Measurements from ENCODE around the gene ATPAF1. TPM values are rescaled to one million over a fixed set of nuclear protein-coding genes. Genes with fewer than 3 reads are reported as not detected.

Gene ATPAF1
- total RNA-seq, 1 donor from 2014 or later: 35.7 TPM

DNA sequence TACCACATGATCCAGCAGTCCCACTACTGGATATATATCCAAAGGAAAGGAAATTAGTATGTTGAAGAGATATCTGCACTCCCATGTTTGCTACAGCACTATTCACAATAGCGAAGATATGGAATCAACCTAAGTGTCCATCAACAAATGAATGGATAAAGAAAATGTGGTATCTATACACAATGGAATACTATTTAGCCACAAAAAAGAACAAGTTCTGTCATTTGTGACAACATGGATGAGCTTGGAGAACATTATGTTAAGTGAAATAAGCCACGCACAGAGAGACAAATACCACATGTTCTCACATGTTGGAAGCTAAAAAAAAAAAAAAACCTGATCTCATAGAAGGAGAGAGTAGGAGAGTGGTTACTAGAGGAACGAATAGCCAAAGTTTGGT lies 17.7 kb downstream of the ATPAF1 start:
- DNase-seq (ENCODE audit: extremely low spot score, unreplicated experiment): no peak
- no peak overlapping the region for H3K27ac Mint-ChIP-seq (ENCODE audit: unreplicated experiment)
- peaks cover 56% of the 10 kb centered on the region for H3K36me3 Mint-ChIP-seq (ENCODE audit: unreplicated experiment)
- no peaks in the 10 kb centered on the region for H3K27me3 Mint-ChIP-seq (ENCODE audit: unreplicated experiment)
- no peak overlapping the region for H3K4me3 Mint-ChIP-seq (ENCODE audit: unreplicated experiment)
- TF ChIP-seq, protein P1, sequence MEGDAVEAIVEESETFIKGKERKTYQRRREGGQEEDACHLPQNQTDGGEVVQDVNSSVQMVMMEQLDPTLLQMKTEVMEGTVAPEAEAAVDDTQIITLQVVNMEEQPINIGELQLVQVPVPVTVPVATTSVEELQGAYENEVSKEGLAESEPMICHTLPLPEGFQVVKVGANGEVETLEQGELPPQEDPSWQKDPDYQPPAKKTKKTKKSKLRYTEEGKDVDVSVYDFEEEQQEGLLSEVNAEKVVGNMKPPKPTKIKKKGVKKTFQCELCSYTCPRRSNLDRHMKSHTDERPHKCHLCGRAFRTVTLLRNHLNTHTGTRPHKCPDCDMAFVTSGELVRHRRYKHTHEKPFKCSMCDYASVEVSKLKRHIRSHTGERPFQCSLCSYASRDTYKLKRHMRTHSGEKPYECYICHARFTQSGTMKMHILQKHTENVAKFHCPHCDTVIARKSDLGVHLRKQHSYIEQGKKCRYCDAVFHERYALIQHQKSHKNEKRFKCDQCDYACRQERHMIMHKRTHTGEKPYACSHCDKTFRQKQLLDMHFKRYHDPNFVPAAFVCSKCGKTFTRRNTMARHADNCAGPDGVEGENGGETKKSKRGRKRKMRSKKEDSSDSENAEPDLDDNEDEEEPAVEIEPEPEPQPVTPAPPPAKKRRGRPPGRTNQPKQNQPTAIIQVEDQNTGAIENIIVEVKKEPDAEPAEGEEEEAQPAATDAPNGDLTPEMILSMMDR (IDR thresholded peaks at IDR 0.05): no peak
- peaks cover 10% of the 10 kb centered on the region for H3K9me3 Mint-ChIP-seq (ENCODE audit: unreplicated experiment)
- peaks cover 3% of the 10 kb centered on the region for H3K4me1 Mint-ChIP-seq (ENCODE audit: unreplicated experiment)

DNA sequence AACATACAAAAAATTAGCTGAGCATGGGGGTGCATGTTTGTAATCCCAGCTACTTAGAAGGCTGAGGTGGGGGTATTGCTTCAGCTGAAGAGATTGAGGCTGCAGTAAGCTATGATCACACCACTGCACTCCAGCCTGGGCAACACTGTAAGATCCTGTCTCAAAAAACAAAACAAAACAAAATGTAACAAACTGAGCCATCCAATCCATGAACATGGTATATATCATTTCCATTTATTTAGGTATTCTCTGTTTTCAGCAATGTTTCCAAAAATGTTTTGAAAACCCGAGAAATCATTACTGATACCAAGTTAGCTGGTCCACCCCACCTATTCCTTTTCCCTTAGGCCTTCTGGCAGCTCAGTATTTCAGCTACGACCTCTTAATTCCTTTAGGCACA lies 18.4 kb downstream of the ATPAF1 start:
- H3K4me3 Mint-ChIP-seq (ENCODE audit: unreplicated experiment): no peak overlapping the region

DNA sequence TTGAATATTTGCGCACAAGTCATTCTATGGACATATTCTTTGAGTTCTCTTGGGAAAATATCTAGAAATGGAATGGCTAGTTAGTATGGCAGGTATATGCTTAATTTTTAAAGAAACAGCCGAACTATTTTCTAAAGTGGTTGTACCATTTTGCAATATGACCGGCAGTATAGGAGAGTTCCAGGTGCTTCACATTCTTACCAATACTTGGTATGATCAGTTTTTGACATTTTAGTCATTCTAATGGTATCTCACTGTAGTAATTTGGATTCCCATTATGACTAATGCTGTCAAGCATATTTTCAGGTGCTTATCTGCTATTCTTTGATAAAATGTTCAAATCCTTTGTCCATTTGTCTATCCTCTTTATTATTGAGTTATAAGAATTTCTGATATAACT lies 20.6 kb downstream of the ATPAF1 start:
- Mint-ChIP-seq H3K36me3 (ENCODE audit: unreplicated experiment) (peaks cover 46% of the 10 kb centered on the region), H3K27me3 (ENCODE audit: unreplicated experiment) (no peaks in the 10 kb centered on the region), H3K4me1 (ENCODE audit: unreplicated experiment) (peaks cover 15% of the 10 kb centered on the region)

More for the DNA sequence above, 18.4 kb downstream of the ATPAF1 start:
- Mint-ChIP-seq H3K9me3 (ENCODE audit: unreplicated experiment) (peaks cover 10% of the 10 kb centered on the region), H3K4me1 (ENCODE audit: unreplicated experiment) (peaks cover 3% of the 10 kb centered on the region), H3K36me3 (ENCODE audit: unreplicated experiment) (peaks cover 55% of the 10 kb centered on the region), H3K27me3 (ENCODE audit: unreplicated experiment) (no peaks in the 10 kb centered on the region), H3K27ac (ENCODE audit: unreplicated experiment) (no peak overlapping the region)
- DNase-seq (ENCODE audit: extremely low spot score, unreplicated experiment): no peak
- TF ChIP-seq, protein P1 (IDR thresholded peaks at IDR 0.05): no peak

DNA sequence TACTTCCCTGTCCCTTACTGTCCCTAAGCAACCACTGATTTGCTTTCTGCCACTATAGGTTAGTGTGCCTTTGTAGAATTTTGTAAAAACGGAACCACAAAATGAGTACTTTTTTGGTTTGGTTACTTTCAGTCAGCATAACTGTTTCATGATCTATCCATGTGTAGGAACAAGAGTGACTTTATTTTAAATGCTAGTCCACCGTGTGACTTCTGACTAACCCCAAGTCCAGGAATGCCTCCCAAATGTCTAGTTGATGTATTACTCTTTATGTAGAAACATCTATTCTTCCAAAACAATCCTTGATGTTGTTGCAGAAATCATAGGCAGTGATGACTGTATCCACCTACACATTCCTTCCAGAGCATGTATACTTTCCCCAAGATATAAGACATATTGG lies 21.3 kb downstream of the ATPAF1 start:
- Mint-ChIP-seq H3K27ac (ENCODE audit: unreplicated experiment) (no peak overlapping the region), H3K4me1 (ENCODE audit: unreplicated experiment) (peaks cover 19% of the 10 kb centered on the region), H3K27me3 (ENCODE audit: unreplicated experiment) (no peaks in the 10 kb centered on the region), H3K9me3 (ENCODE audit: unreplicated experiment) (peaks cover 10% of the 10 kb centered on the region), H3K36me3 (ENCODE audit: unreplicated experiment) (peaks cover 41% of the 10 kb centered on the region), H3K4me3 (ENCODE audit: unreplicated experiment) (no peak overlapping the region)
- TF ChIP-seq, protein P1 (IDR thresholded peaks at IDR 0.05): no peak
- no peak for DNase-seq (ENCODE audit: extremely low spot score, unreplicated experiment)

More for the DNA sequence above, 20.6 kb downstream of the ATPAF1 start:
- peaks cover 10% of the 10 kb centered on the region for H3K9me3 Mint-ChIP-seq (ENCODE audit: unreplicated experiment)
- TF ChIP-seq, protein P1 (IDR thresholded peaks at IDR 0.05): no peak
- no peak for DNase-seq (ENCODE audit: extremely low spot score, unreplicated experiment)
- H3K4me3 Mint-ChIP-seq (ENCODE audit: unreplicated experiment): no peak overlapping the region
- no peak overlapping the region for H3K27ac Mint-ChIP-seq (ENCODE audit: unreplicated experiment)

DNA sequence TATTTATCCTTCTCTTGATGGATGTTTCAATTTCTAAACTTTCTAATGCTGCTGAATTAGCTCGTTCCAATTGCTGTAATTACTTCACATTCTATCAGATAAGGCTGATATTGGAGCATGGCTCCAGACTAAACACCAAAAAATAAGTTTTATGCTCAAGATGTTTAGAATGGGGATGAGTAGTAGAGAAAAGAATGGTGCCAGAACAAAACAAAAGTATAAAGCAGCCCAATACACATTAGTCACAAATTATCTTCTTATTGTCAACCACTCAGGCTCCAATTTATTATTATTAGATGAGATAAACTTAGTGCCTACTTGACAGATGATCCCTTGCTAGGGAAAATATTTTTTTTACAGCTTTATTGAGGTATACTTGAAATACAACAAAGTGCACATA lies 21.8 kb downstream of the ATPAF1 start:
- DNase-seq (ENCODE audit: extremely low spot score, unreplicated experiment): no peak
- TF ChIP-seq, protein P1 (IDR thresholded peaks at IDR 0.05): no peak
- Mint-ChIP-seq H3K36me3 (ENCODE audit: unreplicated experiment) (peaks cover 44% of the 10 kb centered on the region), H3K9me3 (ENCODE audit: unreplicated experiment) (peaks cover 10% of the 10 kb centered on the region), H3K27me3 (ENCODE audit: unreplicated experiment) (no peaks in the 10 kb centered on the region), H3K4me3 (ENCODE audit: unreplicated experiment) (no peak overlapping the region), H3K4me1 (ENCODE audit: unreplicated experiment) (peaks cover 19% of the 10 kb centered on the region), H3K27ac (ENCODE audit: unreplicated experiment) (no peak overlapping the region)

Data from osteocyte (in vitro differentiated cells).